Right lung (tissue), 5 donors: ENCODE measurements around the gene TSPOAP1. TPM values are rescaled to one million over a fixed set of nuclear protein-coding genes. Genes with fewer than 3 reads are reported as not detected.

Experiments
- DNase-seq, 2 donors: peaks; one replicate each; pipeline ENCODE4 v3.0.0-alpha.2; 2013
- polyA plus RNA-seq, 5 donors: library from polyadenylated mRNA; unstranded; fragments of 120-200 nt; gene quantifications; one replicate each; pipeline versions ENCODE4 v1.2.1 to v1.2.3, GENCODE V29; 2013; ENCODE audit warnings: inconsistent platforms in 1 of 5, low replicate concordance in 1 of 5; ENCODE audit not compliant: insufficient read length in 5 of 5, insufficient read depth in 1 of 5

The TSPOAP1 gene
- polyA plus RNA-seq, 5 donors: 43.0 to 63.3 (median 55.4) TPM

GRCh38 chr17:58330997-58331814 lies 2.6 kb upstream of the TSPOAP1 start:
- no peak for DNase-seq

DNA sequence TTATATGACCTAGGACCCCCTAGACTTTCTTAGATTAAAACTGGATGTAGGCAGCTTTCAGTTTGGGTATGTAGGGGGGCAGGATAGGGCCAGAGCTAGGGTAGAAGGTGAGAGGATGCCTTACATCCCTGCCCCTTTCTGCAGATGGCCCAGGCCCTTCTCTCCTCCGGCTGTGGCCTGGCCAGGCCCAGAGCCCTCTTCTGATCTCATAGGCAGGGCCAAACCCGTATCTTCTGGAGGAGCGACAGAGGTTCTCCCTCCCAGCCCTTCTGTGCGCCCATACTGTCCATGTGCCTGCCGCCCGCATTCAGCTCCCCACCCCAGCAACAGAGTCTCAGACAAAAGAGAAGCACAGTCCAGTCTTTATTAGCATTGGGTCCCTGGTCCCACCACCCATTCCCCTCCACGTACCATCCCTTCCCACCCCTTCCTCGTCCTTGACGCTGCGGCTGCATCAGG lies 2.0 kb upstream of the TSPOAP1 start:
- DNase-seq: no peak

GRCh38 chr17:58329810-58330537 lies 1.4 kb upstream of the TSPOAP1 start:
- DNase-seq: no peak

DNA sequence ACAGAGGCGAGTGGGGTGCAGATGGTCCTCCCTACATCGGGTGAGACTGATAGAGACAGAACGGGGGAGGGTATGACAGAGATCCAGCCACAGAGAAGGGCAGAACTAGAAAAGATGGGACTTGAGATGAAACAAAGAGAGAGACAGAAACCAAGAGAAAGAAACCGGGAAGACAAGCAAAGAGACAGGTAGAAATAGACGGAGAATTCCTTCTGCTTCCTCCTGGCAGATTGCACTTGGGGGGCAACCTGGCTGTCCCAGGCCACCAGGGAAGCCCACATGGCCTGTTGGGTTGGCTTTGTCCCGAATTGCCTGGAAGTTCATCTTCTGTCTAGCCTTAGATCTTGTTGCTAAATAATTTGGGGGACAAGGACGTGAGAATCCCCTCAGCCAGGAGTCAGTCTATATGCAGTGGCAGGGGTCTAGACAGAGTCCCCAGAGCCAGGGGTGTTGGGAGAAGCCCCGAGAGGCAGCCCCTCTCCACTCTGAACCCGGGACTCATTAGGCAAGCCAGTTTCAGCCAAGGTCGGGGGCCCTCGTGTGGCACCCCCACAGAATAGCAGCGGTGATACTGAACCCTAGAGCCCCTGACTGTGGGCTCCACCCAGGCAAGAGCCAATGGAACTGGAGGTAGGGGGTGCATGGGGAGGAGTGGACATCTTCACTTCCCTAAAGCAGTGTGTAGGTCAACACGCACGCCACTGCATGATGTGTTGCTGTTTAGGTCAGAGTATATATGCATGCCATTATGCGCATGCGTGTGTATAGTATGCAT lies 627 bp upstream of the TSPOAP1 start:
- DNase-seq: no peak

- DNase-seq: no peak
Observed at GRCh38 chr17:58327363-58328194, 1.0 kb downstream of the TSPOAP1 start.

GRCh38 chr17:58326609-58327362 lies 1.8 kb downstream of the TSPOAP1 start:
- no peak for DNase-seq

DNA sequence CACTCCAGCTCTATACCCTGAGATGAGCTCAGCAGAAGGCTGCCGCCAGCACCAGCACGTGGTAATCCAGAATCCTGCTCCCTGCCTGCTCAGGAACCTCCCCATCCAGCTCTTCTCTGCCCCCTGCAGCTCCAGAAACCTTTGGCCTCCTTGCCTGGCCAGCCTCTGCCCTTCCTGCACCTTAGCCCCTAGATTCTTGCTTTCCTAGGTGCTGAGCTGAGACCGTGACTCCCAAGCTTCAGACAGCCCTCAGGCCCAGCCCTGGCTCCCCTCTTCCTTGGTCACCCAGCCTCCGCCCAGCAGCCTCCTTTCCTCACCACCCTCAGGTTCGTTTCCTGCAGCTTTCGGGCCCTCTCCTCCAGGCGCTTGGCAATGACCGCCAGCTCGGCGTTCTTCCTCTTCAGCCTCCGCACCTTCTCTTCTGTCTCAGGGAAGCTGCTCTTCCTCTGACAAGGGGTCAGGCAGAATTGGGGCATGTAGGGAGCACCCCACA lies 2.6 kb downstream of the TSPOAP1 start:
- DNase-seq: no peak

GRCh38 chr17:58325289-58325726 lies 3.3 kb downstream of the TSPOAP1 start:
- DNase-seq: no peak

DNA sequence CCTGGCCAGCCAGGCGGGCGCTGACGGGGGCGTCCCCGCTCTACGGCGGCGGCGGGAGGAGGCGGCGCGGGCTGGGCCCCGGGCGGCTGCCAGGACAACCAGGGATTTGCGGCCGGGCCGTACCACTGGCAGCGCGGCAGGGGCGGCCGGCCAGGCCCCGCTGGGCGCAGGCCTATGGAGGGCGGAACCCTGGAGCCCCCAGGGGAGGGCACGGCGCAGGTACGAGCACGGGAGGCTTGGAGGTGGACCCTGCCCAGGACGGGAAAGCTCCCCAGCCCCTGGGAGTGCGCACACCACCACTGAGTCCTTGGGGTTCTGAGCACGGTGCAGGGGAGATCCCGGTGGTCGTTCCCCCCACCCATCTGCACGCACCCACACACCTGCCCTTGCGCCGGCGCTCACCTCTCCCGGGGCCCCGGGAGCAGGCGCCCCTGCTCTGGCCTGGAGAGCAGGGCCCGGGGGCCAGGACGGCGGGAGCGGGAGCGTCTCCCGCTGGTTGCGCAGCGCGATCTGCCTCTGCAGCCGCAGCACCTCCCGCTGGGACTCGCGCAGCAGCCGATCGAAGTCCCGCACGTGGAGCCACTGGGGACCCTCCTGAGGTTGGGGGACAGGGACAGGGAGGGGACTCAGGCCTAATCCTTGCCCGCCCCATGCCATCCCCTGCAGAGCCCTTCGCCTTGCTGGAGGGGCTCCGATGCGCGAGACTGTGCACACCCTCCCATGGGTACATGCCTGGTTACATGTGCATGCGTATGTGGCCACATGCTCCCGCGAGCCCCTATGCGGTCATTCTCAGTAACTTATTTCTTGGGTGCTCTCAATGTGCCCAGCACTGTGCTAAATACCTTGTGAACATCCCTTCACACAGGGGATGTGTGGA lies 3.9 kb downstream of the TSPOAP1 start:
- no peak for DNase-seq

- no peak for DNase-seq
Observed at GRCh38 chr17:58324056-58324408, 4.6 kb downstream of the TSPOAP1 start.

DNA sequence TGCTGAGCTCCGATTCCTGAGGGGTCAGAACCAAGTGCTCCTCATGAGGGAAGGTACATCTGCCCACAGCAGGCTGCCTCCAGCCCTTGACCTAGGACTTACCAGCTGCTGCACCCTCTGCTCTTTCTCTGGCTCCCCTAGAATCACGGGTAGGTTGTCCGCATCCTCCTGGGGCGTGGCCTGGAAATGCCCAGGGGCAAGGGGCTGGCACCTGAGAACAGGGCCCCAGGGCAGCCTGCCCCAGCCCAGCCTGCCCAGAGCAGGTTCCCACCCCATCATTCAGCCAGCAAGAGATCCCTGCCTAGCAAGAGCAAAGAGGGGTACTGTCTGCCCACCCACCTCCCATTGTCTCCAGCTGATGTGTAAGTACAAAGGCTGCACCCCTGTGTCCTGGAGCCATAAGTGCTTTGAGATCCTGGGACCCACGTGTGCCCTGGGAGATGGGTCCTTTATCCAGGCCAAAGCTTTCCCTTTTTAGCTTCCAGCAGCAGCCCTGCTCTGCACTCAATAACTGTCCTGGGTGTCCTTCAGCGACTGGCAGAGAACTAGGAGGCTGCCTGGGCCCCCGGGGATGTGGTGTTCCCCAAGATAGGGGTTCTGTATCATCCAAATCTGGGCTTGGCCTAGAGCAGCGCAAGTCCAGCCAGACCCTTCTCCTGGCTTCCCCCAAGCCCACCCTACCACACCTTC lies 5.1 kb downstream of the TSPOAP1 start:
- no peak for DNase-seq

DNA sequence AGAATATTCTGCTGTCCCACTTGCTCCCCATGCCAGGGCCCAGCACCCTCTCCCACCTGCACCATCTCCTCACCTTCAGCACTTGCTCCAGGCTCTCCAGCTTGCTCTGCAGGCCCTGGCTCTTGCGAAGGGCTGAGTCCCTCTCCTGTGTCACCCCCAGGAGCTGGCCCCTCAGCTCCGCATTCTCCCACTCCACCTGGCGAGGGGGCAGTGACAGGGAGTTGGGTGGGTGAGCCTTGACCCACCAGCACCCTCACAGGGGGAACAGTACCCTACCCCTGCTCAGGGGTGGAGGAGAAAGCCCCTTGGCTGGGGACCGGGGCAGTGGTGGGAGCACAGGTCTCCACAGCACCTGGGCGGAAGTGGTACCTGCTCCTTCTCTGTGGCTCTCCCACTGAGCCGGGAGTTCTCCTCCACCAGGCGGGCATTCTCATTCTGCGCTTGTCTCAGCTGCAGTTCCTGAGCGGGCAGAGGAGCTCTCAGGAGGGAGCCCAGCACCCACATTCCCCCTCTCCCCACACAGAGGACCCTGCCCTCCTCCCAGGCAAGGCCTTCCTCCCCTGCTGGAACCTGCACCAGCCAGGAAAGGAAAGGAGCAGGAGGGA lies 5.9 kb downstream of the TSPOAP1 start:
- DNase-seq: no peak

DNA sequence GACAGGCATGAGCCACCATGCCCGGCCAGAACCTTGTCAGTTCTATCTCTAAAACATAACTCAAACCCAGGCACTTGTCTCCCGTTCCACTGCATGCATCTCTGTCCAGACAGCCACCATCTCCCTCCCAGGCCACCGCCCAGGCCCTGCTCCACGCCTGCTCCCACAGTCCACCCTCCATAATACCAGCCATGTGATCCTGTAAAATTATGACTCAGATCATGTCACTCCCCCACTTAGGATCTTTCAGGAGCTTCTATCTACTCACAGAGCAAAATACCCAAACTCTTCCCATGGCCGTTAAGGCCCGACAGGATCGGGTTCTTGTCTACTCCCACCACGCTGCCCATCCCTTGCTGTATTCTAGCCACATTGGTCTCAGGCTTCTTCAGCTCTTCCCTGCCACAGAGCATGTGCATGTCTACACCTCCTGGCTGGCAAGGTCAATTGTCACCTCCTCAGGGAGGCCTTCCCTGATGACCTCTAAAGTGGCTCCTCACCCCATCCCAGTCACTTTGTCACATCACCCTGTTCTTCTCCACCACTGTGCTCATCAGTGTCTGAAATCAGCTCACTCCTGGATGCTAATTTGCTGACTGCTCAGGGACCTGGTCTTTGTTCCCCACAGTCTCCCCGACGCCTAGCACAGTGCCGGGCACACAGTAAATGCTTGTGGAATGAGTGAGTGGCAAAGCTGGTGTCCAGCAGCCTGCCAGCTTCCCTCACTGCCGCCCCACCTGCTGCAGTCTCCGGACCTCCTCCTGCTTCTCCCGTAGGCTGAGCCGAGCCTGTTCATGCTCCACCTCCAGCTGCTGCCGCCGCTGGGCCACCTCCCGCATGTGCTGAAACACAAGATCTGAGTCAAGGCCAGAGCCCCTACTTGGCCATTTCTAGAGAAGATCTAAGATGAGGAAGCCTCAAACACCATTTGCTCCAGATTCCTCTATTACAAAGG lies 6.7 kb downstream of the TSPOAP1 start:
- no peak for DNase-seq

- no peak for DNase-seq
Observed at GRCh38 chr17:58320570-58321323, 7.8 kb downstream of the TSPOAP1 start.

- DNase-seq: no peak
Observed at GRCh38 chr17:58320163-58320558, 8.4 kb downstream of the TSPOAP1 start.
